Hypothalamus (tissue), 51 donors: ENCODE data around the gene EVI2B.
"Not testable (repeated sequence)": the region's sequence is repeated elsewhere in the genome, so short reads cannot be mapped to it uniquely, and the experiment has no call there.

Experiments used
- DNase-seq, 51 donors: peaks; one replicate each; lab custom pipeline; 2025; lab: John Stamatoyannopoulos, UW

EVI2B gene

DNA sequence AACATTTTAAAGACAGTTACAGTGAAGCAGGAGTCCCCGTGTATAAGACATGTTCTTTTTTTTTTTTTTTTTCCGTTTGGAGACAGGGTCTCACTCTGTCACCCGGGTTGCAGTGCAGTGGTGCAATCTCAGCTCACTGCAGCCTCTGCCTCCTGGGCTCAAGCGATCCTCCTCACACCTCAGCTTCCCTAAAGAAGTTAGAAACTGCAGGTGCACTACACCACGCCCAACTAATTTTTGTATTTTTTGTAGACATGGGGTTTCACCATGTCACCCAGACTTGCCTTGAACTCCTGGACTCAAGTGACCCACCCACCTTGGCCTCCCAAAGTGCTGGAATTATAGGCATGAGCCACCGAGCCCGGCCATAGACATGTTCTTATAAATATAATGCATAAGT, 3.0 kb downstream of the EVI2B start:
- no peak for DNase-seq

DNA sequence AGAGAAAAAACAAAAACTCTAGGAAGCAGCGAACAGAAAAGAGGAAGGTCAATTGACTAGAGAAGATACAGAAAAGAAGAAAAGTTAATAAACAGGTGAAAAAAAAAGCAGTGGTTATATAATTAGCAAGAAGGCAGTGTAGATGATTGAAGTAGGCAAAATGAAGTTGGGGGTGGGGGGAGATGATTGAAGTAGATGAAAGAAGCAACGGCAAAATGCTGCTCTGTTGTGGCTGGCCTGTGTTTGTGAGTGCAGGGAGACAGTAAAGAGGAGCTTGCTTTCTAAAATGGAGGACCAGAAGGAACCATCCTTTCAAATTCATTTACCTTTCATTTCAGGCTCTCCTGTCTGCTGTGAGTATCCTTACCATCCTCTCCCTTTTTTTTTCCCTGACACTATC, 3.6 kb downstream of the EVI2B start:
- DNase-seq: peak in 1 of 51 donors; percentile 16

DNA sequence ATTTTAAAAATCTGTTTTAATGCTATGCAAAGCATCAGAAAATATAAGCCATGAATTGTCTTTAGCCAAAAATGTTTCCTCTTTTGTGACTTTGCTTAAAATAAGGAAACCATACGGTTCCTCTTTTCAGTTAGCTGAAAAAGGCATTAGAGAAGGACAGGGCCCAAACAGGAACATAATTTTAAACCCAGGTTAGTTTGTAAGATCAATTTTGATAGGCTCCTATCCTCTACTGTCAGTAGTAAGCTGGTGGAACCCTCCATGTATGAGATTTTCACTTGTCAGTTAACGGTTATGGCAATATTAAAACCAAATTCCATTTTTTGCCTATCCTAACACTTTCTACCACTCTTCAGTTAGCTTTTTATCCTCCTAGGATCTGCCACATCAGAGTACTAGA, 4.3 kb downstream of the EVI2B start:
- no peak for DNase-seq

DNA sequence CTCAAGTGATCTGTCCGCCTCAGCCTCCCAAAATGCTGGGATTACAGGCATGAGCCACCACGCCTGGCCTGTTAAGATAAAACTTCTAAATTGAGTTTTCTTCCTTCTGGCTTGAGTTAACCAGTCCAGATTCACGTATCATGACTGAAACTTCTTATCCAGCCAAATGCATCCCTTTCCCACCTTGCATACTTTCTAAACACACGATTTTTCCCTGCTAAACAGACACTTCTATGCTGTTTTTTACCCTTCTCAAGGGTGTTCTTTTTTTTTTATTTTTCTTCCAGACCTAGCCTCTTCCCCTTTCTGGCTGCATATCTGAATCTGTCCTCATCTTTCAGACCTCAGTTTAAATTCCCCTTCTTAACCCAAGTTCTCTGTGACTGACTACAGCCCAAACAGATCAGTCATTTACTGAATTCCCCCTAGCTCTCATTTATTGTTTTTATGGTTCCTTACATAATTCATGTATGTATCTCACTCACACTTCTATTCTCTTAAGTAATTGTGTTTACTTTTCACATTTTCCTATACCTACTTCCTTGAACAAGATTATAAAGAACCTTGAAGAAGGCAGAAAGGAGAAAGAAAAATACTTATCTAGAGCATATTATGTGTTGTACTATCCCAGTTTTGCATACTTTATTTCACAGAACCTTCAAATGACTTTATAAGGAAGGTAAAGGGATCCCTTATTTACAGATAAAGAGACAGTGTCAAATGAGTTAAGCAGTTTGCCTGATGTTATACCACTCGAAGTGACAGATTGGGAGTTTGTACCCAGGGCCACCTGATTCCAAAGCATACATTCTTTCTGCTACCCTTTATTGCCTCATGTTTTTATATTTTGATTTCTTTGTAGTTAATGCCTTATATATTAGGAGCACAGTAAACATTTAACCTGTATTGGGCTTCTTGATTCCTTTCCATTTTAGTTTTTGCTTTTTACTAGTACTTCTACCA, 5.2 kb downstream of the EVI2B start:
- DNase-seq: no peak

DNA sequence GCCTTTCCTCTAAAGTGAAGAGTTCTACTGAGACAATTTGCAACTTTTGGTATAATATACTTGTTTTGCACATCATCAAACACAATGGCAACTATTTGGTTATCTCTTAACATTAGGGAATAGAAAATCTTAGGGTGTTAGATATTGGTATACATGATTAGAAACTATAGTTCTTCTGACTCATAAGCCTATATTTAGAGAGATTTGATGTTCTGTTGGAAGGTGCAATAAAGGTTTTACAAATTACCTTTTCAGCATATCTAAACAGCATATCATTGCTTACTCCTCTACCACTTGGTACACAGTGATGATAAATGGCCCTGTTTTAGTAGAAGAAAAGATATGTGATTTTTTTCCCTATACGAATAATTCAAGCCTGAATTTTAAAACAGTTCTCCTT, 6.2 kb downstream of the EVI2B start:
- DNase-seq: no peak

DNA sequence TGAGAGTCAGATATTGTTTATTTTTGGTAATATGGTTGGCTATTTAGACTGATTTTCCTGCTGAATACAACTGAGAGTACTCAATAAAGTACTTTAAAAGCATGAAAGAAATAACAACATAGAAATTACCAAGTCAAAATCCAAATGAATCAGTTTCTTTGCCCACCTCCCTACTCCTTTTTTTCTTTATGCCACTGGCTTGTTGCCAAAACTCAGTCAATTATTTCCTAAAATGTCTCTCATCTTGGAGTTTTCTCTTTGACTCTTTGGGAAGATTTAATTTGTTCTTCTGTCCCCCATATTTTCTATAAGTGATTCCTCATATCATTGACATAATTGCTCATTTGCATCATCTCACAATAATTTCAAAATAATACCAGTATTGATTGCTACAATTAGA, 14.2 kb downstream of the EVI2B start:
- no peak for DNase-seq

DNA sequence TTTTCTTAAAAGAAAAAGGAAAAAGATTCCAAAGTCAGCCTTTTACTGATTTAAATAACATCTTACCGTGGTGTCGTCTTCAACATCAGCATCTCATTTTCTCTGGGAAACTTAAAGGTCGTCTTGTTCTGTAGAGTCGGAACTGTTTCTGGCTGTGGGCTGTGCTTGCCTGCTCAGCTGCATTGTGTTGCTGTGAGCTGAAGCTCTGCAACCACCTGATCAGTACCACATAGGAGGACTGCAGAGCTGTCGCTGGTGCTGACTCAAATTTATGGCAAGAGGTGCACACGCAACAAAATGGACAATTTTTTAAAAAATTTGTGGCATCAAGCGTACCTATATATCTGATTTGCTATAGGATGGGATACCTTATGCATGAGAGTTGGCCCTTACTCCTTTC, 16.8 kb downstream of the EVI2B start, which contains the start of gene OMG:
Gene OMG (minus strand): TSS at position 150 of the 400 bp plus-strand sequence. CDS start 908 bp downstream, outside the sequence.
- peak in 38 of 51 donors; percentile 12 to 87 (median 48) for DNase-seq

DNA sequence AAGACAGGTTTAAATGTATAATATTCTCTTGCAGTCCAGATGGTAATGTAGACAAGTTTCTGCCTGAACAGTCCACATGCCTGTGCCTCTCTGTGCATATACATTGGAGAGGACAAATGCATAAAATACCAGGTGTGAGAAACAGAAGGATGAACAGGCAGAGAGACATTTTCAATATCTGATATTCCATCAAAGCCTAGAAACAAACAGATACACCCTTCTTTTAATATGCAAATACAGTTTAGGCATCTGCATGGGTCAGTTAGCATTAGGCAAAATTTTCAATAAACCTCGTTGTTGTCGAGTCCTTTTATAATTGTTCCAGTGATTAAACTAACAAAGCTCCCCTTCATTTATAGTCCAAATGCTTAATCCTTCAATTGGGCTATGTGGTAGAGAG, 17.7 kb downstream of the EVI2B start:
- DNase-seq: peak in 2 of 51 donors; percentile 37 to 78

DNA sequence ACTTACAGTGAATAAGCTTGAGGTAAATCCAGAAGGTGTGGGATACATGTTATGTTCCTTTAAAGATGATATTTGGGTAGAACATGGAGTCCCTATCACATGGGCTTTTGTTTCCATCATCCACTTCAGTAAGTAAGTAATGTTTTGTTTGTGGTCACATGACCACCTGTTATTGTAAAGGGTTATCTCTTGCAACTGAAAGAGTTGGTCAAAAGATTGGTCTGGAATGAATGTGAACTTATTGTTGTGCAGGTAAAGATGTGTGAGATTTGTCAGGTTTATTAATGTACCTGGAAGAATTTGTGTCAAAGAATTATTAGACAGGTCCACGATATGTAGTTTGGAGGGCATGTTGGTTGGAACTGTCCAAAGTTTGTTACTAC, 18.4 kb downstream of the EVI2B start:
- DNase-seq: peak in 2 of 51 donors; percentile 37 to 68

DNA sequence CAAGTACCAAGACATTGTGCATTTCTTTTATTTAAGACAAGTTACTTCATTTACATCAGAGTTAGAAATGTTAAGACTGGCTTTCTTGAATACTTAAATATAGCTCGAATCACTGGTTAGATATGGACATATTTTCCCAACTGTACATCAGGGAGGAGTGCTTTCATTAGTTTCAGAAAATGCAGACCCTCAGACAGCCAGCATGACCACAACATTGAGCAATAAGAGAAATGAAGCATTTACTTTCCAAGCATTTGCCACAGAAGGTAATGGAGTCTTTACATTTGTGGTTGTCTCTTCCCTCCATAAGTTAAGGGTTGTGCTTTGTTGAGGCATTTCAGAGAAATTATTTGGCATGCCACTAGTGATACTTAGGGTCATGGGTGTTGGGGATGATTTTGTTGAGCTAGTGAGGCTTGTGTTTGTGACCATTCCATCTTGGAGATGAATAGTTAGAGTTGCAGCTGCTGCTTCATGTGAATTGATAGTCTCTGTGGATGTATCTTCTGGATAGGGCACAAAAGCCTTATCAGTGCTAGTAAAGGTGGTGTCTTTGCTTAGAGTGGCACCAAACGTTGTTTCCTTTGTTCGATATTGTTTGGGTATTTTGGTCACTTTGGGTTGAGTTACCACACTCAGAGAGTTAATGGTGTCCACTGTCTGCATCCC, 18.9 kb downstream of the EVI2B start:
- peak in 3 of 51 donors; percentile 6 to 68 (median 37) for DNase-seq

DNA sequence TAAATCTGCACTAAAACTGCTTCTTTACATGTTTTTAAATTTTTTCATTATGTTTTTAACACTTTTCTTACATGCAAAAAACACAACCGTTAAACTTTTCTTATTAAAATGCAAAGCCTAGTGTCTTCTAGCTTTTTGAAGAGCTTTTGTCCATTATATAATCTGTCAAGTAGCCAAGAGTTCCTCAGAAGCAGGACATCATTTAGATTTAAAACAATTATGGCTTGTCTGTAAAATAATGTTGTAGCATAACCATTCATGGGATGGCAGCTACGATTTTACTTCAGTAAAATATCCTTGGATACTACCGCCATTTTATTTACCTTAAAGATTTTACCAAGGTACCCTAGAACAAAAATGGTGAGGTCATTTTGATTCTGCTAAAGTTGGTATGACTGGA, 19.6 kb downstream of the EVI2B start:
- DNase-seq: peak in 1 of 51 donors; percentile 25

DNA sequence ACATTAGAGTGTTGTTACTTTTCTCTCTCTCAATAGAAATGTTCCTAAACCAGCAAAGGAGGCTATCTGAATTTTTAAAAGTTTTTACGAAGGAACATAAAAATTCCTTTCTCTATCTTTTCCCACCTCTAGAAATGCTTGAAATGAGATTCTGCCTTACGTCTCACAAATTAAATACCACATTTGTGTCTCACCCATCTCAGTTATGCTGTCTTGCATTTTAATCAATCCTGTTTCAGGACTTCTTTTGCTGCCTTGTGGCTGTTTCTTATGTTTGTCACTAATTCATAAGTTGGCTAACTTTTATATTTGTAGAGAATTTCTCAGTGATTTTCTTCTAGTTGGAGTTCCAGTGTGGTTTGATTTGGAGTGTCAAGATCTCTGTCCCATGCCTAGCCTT, 20.3 kb downstream of the EVI2B start:
- no peak for DNase-seq

DNA sequence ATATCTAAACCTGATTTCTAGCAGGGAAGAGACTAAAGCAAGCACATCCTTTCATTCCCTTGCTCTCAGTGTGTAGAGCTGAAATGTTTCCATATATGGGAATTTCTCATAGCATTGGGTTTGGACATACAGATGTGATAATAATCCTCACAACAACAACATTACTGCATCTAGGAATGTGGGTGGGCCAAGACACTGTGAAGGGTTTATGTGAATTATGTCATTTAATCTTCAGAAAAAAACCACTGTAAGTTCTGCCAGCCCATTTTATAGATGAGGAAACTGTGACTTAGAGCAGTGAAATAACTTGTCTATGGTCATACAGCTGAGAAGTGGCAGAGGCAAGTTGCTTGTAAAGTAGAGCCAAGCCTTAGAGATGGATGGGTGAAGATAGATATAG, 22.0 kb downstream of the EVI2B start:
- DNase-seq: no peak

DNA sequence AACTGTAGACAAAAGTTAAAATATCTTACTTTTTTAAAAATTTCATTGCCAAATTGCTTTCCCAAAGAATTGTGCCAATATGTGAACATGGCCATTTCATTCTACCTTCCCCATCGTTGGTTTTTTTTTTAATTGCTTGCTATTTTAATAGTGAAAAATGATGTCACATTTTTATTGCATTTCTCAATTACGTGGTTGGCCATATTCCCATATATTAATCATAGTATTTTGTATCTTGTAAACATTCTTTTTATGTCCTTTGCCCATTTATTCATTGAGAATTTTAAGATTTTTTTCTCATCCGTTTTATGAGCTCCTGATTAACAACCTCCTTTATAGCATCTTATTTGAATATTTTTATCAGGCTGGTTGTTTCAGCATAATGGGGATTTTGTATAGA, 24.1 kb downstream of the EVI2B start:
- DNase-seq: no peak

DNA sequence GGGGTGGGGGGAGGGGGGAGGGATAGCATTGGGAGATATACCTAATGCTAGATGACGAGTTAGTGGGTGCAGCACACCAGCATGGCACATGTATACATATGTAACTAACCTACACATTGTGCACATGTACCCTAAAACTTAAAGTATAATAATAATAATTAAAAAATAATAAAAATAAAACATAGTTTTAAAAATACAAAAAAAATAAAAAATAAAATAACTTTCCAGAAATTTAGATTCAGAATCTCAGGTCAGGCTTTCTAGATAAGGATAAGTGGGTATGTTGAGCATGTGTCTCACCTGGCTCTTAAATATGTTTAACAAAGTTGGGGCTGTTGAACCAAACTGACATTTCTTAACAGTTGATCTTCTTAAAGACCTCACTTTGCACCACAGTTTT, 25.9 kb downstream of the EVI2B start:
- DNase-seq: not testable (repeated sequence)

DNA sequence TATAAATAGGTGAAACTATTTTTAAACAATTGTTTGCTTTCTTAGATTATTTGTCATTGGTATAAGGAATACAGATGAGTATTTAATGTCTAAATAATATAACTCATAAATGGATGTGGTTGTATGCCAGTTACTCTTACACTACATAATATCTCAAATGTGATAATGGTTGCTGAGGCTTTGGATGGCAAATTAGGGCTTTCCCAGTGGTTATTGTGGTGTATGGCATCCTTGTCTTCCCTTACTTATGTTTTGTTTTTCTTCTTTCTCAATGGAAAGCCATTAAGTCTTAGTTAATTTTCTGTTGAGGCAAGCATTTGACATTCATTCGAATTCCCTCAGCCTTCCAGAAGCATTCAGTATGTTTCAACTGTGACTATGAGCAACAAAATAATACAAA, 27.3 kb downstream of the EVI2B start:
- no peak for DNase-seq

DNA sequence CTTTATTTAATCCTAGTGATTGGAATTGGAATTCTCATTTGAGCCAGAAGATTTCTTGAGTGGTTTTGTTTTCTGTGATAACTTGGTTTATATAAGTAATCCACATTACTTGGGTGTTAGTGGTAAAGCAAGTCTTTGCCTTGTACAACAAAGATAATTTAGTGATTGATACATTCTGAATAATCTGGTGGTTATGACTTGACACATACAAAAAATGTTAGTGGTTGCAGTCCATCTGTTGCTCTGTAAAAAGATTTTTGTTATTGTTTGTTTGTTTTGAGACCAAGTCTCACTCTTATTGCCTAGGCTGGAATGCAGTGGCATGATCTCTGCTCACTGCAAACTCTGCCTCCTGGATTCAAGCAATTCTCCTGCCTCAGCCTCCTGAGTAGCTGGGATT, 30.0 kb downstream of the EVI2B start:
- DNase-seq: no peak

DNA sequence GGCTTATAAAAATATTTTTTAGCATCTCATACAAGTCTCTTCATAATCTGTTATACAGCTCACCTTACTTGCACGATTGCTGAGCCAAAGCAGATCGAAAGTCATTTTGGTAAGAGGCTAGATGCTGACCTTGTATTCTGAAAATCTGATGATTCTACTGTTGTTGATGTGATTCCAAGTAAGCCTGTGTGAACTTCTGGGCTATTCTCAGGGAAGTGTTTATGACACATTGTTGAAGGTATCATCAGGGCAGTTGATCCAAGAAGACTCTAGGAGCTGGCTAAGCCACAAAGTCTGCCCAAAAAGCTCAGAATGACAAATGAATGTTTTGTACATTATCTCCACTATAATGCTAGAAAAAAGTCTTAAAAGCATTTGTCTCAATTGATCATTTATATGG, 32.8 kb downstream of the EVI2B start:
- DNase-seq: no peak

DNA sequence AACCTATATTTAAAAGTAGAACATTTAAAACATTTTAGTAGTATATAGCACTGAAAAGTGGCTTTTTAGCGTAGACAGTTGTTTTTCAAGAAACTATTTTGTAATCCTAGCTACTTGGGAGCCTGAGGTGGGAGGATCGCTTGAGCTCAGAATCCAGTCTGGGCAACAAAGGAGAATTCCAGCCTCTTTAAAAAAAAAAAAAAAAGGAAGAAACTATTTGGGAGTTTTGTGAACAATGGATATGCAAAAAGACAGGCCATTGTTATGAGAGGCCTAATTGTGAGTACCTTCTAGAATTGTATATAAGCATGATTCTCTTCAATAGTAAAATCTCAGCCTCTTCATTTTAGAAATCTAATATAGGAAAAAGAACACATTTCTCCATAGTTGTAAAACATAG, 34.5 kb downstream of the EVI2B start:
- no peak for DNase-seq

DNA sequence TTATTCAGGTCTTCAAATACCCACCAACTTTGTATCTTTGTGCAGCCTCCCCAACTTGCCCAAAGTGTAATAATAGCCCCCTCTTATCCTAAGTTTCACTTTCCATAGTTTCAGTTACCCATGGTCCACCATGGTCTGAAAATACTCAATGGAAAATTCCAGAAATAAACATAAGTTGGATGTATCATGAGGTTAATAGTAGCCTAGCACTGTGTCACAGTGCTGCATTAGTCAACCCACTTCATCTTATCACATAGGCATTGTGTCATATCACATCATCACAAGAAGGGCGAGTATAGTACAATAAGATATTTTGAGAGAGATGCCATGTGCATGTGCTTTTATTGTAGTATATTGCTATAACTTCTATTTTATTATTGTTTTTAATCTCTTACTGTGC, 38.7 kb downstream of the EVI2B start:
- no peak for DNase-seq

DNA sequence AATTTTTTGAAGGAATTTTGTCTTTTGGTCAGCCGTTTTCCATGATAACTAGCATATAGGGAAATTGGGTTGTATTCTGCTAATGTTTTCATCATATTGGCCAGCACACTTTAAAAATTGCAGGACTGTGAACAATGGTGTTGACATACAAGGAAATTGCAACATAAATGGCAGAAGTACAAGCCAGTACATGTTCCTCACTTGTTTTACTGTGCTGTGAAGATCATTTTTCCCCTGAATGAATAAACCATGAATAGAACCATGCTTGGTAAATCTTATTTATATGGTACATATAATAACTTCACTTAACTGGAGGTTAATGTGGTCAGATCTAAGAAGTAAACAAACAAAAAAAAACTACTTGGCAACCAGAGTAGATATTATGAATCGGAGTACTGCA, 39.6 kb downstream of the EVI2B start:
- DNase-seq: no peak

DNA sequence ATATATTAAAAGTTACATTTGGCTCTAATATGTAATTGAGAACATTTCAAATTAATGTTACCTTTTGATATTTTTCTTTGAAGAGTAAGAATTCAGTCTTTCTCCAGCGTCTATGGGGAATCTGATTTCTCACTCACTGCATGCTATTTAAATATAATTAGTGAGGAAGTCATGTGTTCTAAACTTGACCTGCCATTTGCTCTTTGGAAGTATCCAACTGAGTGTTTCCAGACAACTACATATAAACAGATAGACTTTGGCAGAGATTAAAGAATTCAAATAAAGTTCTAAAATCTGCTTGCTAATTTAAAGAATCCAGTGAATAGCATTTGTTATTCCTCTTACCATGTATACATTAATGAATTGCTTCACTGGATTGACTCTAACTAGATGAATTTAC, 40.3 kb downstream of the EVI2B start:
- DNase-seq: no peak
